Measurements from ENCODE around the gene TSEN2. TPM values are rescaled to one million over a fixed set of nuclear protein-coding genes. Genes with fewer than 3 reads are reported as not detected.
A peak's percentile ranks its signal among the peaks of the same experiment; 100 is the strongest.

TSEN2 gene
- total RNA-seq, 1 experiment from 2014 or later = 22.1 TPM

GRCh38 chr3:12544652-12545472, 60.6 kb downstream of the TSEN2 start:
- DNase-seq (ENCODE audit: extremely low read depth, low read depth) = no peak

GRCh38 chr3:12545473-12545791, 61.2 kb downstream of the TSEN2 start, which contains the start of gene MKRN2OS:
TSS of gene MKRN2OS (minus strand) at chr3:12545499. CDS start at chr3:12545464, 35 bp downstream.
- DNase-seq (ENCODE audit: extremely low read depth, low read depth) = no peak

GRCh38 chr3:12549971-12550760, 65.9 kb downstream of the TSEN2 start:
- DNase-seq (ENCODE audit: extremely low read depth, low read depth) = no peak

- peak; percentile 8 for DNase-seq (ENCODE audit: extremely low read depth, low read depth)
Measured at GRCh38 chr3:12553921-12554391, 69.7 kb downstream of the TSEN2 start.

DNA sequence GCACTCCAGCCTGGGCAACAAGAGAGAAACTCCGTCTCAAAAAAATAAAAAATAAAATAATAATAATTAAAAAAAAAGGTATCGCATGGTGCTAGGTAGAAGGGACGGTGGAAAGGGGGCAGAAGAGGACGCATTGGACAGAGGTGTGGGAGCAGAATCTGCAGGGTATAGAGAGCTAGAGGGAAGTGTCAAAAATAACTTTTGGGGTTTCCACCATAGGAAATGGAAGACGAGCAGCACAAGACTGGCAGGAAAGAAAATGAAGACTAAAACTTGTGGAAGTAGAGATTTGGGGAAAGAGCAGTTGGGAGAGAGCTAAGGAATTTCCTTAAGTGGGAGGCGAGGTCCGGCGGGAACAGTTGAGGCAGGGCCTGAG, 72.0 kb downstream of the TSEN2 start:
- no peak for DNase-seq (ENCODE audit: extremely low read depth, low read depth)

GRCh38 chr3:12556690-12557472, 72.6 kb downstream of the TSEN2 start, which contains the start of gene MKRN2:
TSS of gene MKRN2 (plus strand) at chr3:12557087. CDS start at chr3:12557151, 64 bp downstream.
- DNase-seq (ENCODE audit: extremely low read depth, low read depth) = peak; percentile 79

GRCh38 chr3:12557473-12558100, 73.3 kb downstream of the TSEN2 start:
- peak; percentile 14 for DNase-seq (ENCODE audit: extremely low read depth, low read depth)

GRCh38 chr3:12558706-12559105, 74.4 kb downstream of the TSEN2 start:
- DNase-seq (ENCODE audit: extremely low read depth, low read depth) = no peak

GRCh38 chr3:12559520-12559919, 75.2 kb downstream of the TSEN2 start:
- DNase-seq (ENCODE audit: extremely low read depth, low read depth) = no peak

DNA sequence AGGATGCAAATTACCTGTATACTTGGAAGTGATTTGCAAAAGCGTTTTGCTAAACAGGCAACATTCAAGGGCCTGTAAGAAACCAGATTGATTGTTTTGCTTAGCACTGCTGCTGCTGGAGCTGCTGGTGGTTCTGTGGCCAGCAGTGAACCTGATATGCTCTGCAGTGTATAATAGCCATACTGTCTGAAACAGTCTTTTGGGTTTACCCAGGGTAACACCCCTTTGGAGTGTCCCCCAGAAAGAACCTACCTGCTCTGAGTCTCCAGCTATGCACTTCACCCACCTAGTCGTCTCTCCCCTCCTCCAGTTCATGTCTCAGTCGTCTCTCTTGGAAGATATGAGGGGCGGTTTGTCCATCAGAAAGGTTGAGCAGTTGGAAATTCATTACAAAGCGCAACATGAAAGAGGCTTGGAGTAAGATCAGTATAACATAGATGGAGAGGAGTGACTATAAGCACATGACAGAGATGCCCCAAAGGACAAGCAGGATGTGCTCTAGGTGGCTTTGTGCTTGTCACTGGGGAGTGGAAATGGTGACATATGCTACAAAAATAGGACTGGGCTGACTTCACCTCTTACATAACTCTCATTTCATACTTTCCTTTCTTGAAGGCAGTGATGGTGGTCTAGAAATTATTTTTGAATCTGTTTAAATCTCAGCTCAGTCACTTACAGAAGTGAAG, 76.4 kb downstream of the TSEN2 start:
- DNase-seq (ENCODE audit: extremely low read depth, low read depth) = no peak

DNA sequence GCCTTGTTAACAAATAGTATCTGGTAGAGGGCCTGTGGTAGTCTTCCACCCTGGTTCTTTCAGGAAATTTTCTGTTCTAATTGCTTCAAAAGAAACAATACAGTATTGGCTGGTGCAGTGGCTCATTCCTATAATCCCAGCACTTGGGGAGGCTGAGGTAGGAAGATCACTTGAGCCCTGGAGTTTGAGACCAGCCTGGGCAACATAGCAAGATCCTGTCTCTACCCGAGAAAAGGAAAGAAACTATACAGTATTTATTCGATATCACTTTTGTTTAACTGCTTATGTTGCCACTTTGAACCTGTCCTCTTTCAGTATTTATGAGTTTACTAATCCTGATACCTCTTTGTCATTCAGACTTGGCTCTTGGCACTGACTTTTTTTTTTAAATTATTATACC, 77.1 kb downstream of the TSEN2 start:
- no peak for DNase-seq (ENCODE audit: extremely low read depth, low read depth)

GRCh38 chr3:12562451-12562850, 78.2 kb downstream of the TSEN2 start:
- DNase-seq (ENCODE audit: extremely low read depth, low read depth) = no peak

DNA sequence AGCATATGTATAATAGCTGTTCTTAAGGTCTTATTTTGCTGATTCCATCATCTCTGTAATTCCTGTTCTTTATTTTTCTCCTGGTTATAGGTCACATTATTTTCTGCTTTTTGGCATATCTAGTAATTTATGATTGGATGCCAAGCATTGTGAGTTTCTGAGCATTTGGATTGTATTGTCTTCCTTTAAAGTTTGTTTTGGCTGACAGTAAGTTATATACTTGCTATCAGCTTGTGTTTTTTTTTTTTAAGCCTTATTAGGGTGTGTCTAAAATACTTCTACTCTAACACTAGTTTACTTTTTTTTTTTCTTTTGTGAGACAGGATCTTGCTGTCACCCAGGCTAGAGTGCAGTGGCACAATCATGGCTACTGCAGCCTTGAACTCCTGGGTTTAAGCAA, 82.7 kb downstream of the TSEN2 start:
- no peak for DNase-seq (ENCODE audit: extremely low read depth, low read depth)

DNA sequence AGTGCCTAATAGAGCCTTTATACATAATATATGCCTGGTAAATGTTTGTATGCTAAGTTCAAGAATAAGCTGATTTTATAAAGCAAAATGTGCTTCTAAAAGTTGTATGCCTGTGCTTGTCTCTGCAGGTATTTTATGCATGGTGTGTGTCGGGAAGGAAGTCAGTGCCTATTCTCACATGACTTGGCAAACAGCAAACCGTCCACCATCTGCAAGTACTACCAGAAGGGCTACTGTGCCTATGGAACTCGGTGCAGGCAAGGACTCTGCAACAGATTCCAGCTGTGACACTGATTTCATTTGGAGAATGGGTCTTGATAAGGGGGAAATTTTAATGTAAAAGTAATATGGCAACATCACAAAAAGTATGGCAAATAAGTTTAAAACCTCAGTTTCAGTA, 84.5 kb downstream of the TSEN2 start:
- no peak for DNase-seq (ENCODE audit: extremely low read depth, low read depth)

- no peak for DNase-seq (ENCODE audit: extremely low read depth, low read depth)
Measured at GRCh38 chr3:12569836-12570235, 85.6 kb downstream of the TSEN2 start.

- DNase-seq (ENCODE audit: extremely low read depth, low read depth) = no peak
Measured at GRCh38 chr3:12571986-12572385, 87.7 kb downstream of the TSEN2 start.

DNA sequence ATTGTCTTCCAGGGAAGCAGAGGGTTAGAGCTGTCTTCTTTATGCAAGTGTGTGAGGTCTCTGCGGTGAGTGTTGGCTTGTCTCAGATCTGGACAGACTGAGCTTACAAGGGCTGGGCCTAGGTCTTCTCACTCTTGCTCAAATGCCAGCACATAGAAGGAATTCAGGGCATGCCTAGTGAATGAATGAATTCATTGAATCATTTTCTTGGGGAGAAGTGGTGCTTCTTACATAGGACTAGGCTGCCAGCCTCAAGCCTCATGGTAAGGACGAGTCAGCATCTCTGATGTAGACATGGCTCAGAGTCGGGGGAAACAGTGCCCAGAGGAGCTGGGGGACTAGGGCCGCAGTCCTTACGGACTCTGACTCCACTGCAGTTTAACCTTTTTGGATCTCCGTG, 89.9 kb downstream of the TSEN2 start:
- no peak for DNase-seq (ENCODE audit: extremely low read depth, low read depth)

- DNase-seq (ENCODE audit: extremely low read depth, low read depth) = no peak
Measured at GRCh38 chr3:12574661-12575060, 90.4 kb downstream of the TSEN2 start.

DNA sequence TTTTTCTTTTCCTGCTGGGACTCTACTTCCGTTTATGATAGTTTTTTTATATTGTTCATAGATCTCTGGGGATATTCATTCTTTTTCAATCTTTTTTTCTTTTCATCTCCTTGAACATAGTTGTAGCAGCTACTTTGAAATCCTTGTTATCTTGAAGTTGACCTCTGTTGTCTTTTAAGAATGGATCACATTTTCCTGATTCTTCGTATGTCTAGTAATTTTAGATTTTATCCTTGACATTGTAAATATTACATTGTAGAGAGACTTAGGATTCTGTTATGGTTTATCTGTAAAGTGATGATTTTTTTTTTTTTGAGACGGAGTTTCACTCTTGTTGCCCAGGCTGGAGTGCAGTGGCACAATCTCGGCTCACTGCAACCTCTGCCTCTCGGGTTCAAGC, 93.1 kb downstream of the TSEN2 start:
- no peak for DNase-seq (ENCODE audit: extremely low read depth, low read depth)

GRCh38 chr3:12578742-12579141, 94.5 kb downstream of the TSEN2 start:
- no peak for DNase-seq (ENCODE audit: extremely low read depth, low read depth)
